K562 (cell line): ENCODE data around the gene SUMF1. TPM values are rescaled to one million over a fixed set of nuclear protein-coding genes. Genes with fewer than 3 reads are reported as not detected.
A peak's percentile ranks its signal among the peaks of the same experiment; 100 is the strongest.

Experiments
- ATAC-seq: fragments of 200-7000 bp; cut with Tn5 transposase; 3 replicates; pipeline ENCODE4 v1.9.1; 2020; ENCODE audit warnings: moderate library complexity
- BruUV-seq: library from RNA; stranded (reverse); fragments of 400-500 nt; replicated peaks from 2 replicates; lab custom pipeline; 2021; lab: Mats Ljungman, UMichigan
- CTCF ChIA-PET: fragments of 300-600 bp; formaldehyde crosslinking; extraction: SDS; loops from one replicate; lab custom pipeline; 2021; ENCODE audit warnings: low intra/inter-chr PET ratio; lab: Yijun Ruan, JAX
- POLR2A ChIA-PET: fragments of 300-600, 350-650 bp; sonication (Branson Sonifier 250); formaldehyde crosslinking; extraction: SDS; loops from one replicate; lab custom pipeline; 2021; ENCODE audit warnings: antibody characterized with exemption, inconsistent platforms; lab: Yijun Ruan, JAX
- DNase-seq, 4 experiments: peaks; one replicate each; pipeline versions ENCODE4 v3.0.0 to v3.0.0-alpha.2; 2011 to 2018; ENCODE audit warnings: low spot score in 3 of 4, mixed read lengths in 3 of 4; ENCODE audit errors: extremely low read depth in 1 of 4
- FAIRE-seq: peaks from 2 replicates; lab custom pipeline; 2011; peaks lifted over from hg19 to GRCh38; lab: Jason Lieb, UNC
- H2AFZ ChIP-seq: 2 replicates; pipeline ENCODE4 v1.6.0; 2011; ENCODE audit warnings: low read depth, low read length, control low read depth, inconsistent platforms
- H3K27ac ChIP-seq: fragments of 200-600 bp; 3 replicates; pipeline ENCODE4 v1.8.0; 2011; ENCODE audit warnings: low read depth, mild to moderate bottlenecking, control low read depth, inconsistent platforms, low read length, moderate library complexity, mixed read lengths; ENCODE audit errors: extremely low read depth
- H3K27me3 ChIP-seq, 2 experiments: fragments of 300-600 bp in 1 of 2; 2 replicates in 1 of 2; 3 replicates in 1 of 2; pipeline versions ENCODE4 v1.6.0 to v1.8.0; 2011; ENCODE audit warnings: inconsistent platforms in 2 of 2, low read length in 2 of 2, mild to moderate bottlenecking in 1 of 2, mixed read lengths in 1 of 2, moderate library complexity in 1 of 2; ENCODE audit not compliant: control insufficient read depth in 2 of 2, insufficient read depth in 2 of 2
- H3K36me3 ChIP-seq: fragments of 300-600 bp; 3 replicates; pipeline ENCODE4 v1.8.0; 2011; ENCODE audit warnings: mild to moderate bottlenecking, low read length, inconsistent platforms; ENCODE audit not compliant: control insufficient read depth, insufficient read depth
- H3K4me1 ChIP-seq, 2 experiments: fragments of 200-600 bp in 1 of 2; replicated peaks in 1 of 2; 2 replicates in 1 of 2; 3 replicates in 1 of 2; pipeline versions ENCODE4 v1.5.1 to v1.8.0; 2011; ENCODE audit warnings: inconsistent platforms in 2 of 2, low read length in 2 of 2, mild to moderate bottlenecking in 1 of 2, mixed read lengths in 1 of 2, moderate library complexity in 1 of 2; ENCODE audit not compliant: control insufficient read depth in 2 of 2, insufficient read depth in 2 of 2
- H3K4me2 ChIP-seq: 2 replicates; pipeline ENCODE4 v1.6.1; 2011; ENCODE audit warnings: low read length, control low read depth, inconsistent platforms, mixed read lengths; ENCODE audit not compliant: insufficient read depth
- H3K4me3 ChIP-seq: fragments of 200-600 bp; sonication (generic), shearing (Covaris generic); 2 replicates; pipeline ENCODE4 v1.5.1; 2016; ENCODE audit warnings: control low read depth, inconsistent platforms
- H3K79me2 ChIP-seq: fragments of 200-600 bp; 3 replicates; pipeline ENCODE4 v1.8.0; 2011; ENCODE audit warnings: low read length, inconsistent platforms; ENCODE audit not compliant: control insufficient read depth, insufficient read depth
- H3K9ac ChIP-seq, 2 experiments: 2 replicates each; pipeline versions ENCODE4 v1.6.0 to v1.6.1; 2011; ENCODE audit warnings: low read depth in 2 of 2, low read length in 2 of 2, control low read depth in 1 of 2, inconsistent platforms in 1 of 2, mild to moderate bottlenecking in 1 of 2, mixed read lengths in 1 of 2; ENCODE audit not compliant: insufficient read depth in 1 of 2
- H3K9me1 ChIP-seq: one replicate; pipeline ENCODE4 v1.6.0; 2011; ENCODE audit warnings: inconsistent platforms, mild to moderate bottlenecking, low read length, moderate library complexity; ENCODE audit not compliant: control insufficient read depth, insufficient read depth
- H3K9me3 ChIP-seq: replicated peaks from 2 replicates; pipeline ENCODE4 v1.5.1; 2011; ENCODE audit warnings: low read depth, low read length, inconsistent platforms; ENCODE audit not compliant: control insufficient read depth, insufficient read depth
- H4K20me1 ChIP-seq: replicated peaks from 2 replicates; pipeline ENCODE4 v1.6.1; 2011; ENCODE audit warnings: low read length, inconsistent platforms, mixed read lengths; ENCODE audit not compliant: control insufficient read depth, insufficient read depth
- ADNP ChIP-seq: fragments of 200-800 bp; sonication (Bioruptor generic); IDR thresholded peaks from 2 replicates; pipeline ENCODE4 v1.6.1; 2016; ENCODE audit warnings: missing genetic modification characterization, missing compliant biosample characterization
- BCOR ChIP-seq: fragments of 450-650 bp; IDR thresholded peaks from 2 replicates; pipeline ENCODE4 v1.6.1; 2016
- FOXJ2 ChIP-seq: fragments of 200-800 bp; sonication (Bioruptor generic); IDR thresholded peaks from 2 replicates; pipeline ENCODE4 v1.6.1; 2016; ENCODE audit warnings: missing genetic modification characterization, missing compliant biosample characterization
- GABPB2 ChIP-seq: fragments of 250-450 bp; sonication (Bioruptor Pico); conservative IDR thresholded peaks from 2 replicates; pipeline ENCODE4 v1.5.1; 2021; ENCODE audit warnings: mild to moderate bottlenecking
- HDAC3 ChIP-seq: fragments of 450-650 bp; IDR thresholded peaks from 2 replicates; pipeline ENCODE4 v1.6.1; 2018; ENCODE audit warnings: borderline replicate concordance, mild to moderate bottlenecking, moderate library complexity; ENCODE audit not compliant: partially characterized antibody
- HLTF ChIP-seq: fragments of 450-650 bp; IDR thresholded peaks from 2 replicates; pipeline ENCODE4 v1.6.1; 2016
- ILF3 ChIP-seq: fragments of 450-650 bp; IDR thresholded peaks from 2 replicates; pipeline ENCODE4 v1.6.1; 2018; ENCODE audit warnings: antibody characterized with exemption, mild to moderate bottlenecking, moderate library complexity, borderline replicate concordance
- KDM1A ChIP-seq, 2 experiments: fragments of 450-650 bp; IDR thresholded peaks; 2 replicates each; pipeline ENCODE4 v1.6.1; 2016; ENCODE audit warnings: mild to moderate bottlenecking in 2 of 2
- MBD2 ChIP-seq: sonication (generic); IDR thresholded peaks from 2 replicates; pipeline ENCODE4 v1.6.1; 2016; ENCODE audit warnings: low read depth, borderline replicate concordance
- RBM25 ChIP-seq: fragments of 200-400 bp; formaldehyde crosslinking; IDR thresholded peaks from 2 replicates; pipeline ENCODE4 v1.6.1; 2018; ENCODE audit warnings: low read length, low read depth, moderate library complexity; ENCODE audit not compliant: severe bottlenecking
- RCOR1 ChIP-seq, 2 experiments: IDR thresholded peaks; 2 replicates each; pipeline ENCODE4 v1.6.1; 2012; ENCODE audit warnings: low read depth in 2 of 2, low read length in 2 of 2, borderline replicate concordance in 1 of 2, improper control_type of control experiment in 1 of 2
- TBL1XR1 ChIP-seq, 2 experiments: IDR thresholded peaks; 2 replicates each; pipeline ENCODE4 v1.6.1; 2012; ENCODE audit warnings: improper control_type of control experiment in 2 of 2, low read length in 2 of 2, mild to moderate bottlenecking in 1 of 2
- ZBTB7A ChIP-seq: IDR thresholded peaks from 2 replicates; pipeline ENCODE4 v1.6.1; 2011; ENCODE audit warnings: low read depth, mild to moderate bottlenecking, low read length, moderate library complexity, borderline replicate concordance; ENCODE audit not compliant: control insufficient read depth
- ZNF121 ChIP-seq: sonication (generic); formaldehyde crosslinking; conservative IDR thresholded peaks from 2 replicates; pipeline ENCODE4 v1.8.0; 2022; ENCODE audit warnings: missing genetic modification reagents
- ZNF444 ChIP-seq: fragments of 250-450 bp; sonication (Bioruptor Pico); IDR thresholded peaks from 2 replicates; pipeline ENCODE4 v1.4.0; 2020; ENCODE audit warnings: mild to moderate bottlenecking, moderate library complexity
- WGBS: fragments of 100-300 bp; shearing (Covaris generic); methylation state at CpG from one replicate; pipeline ENCODE4 v1.1.6; 2016; ENCODE audit warnings: low coverage, mixed read lengths; ENCODE audit not compliant: insufficient coverage; ENCODE audit errors: missing lambda C conversion rate; 5-methylcytosine and 5-hydroxymethylcytosine counted together
- in situ Hi-C: fragments of 300-500 bp; cut with MboI; formaldehyde crosslinking; loops from 4 replicates; pipeline ENCODE4 v1.15.0; 2018; ENCODE audit warnings: inconsistent platforms, mixed read lengths
- intact Hi-C: fragments of 100-400 bp; cut with micrococcal nuclease; formaldehyde crosslinking; loops from 2 replicates; pipeline ENCODE4 v1.14.2; 2022
- polyA plus RNA-seq, 8 experiments: library from polyadenylated mRNA; depleted of rRNA in 4 of 8; stranded (reverse) in 5 of 8; unstranded in 3 of 8; fragments of >200 nt; fragmentation: Nextera tagmentation in 2 of 8; fragmentation: Illumina TruSeq in 1 of 8; extraction: Ambion mirVana in 2 of 8; extraction: Trizol in 1 of 8; gene quantifications; 2 replicates each; pipeline versions ENCODE4 v1.2.1 to v1.2.3, GENCODE V29; 2011 to 2014; ENCODE audit warnings: inconsistent platforms in 1 of 8, missing spikeins in 1 of 8
- total RNA-seq, 7 experiments: library from RNA; depleted of rRNA in 6 of 7; stranded (reverse); fragments of >200 nt in 6 of 7; fragmentation: Illumina TruSeq in 2 of 7; extraction: Trizol in 2 of 7; gene quantifications; 2 replicates each; pipeline versions ENCODE4 v1.2.1 to v1.2.3, GENCODE V29; 2011 to 2021; ENCODE audit warnings: low replicate concordance in 1 of 7
- TF ChIP-seq, protein P1 (sequence below): sonication (generic); formaldehyde crosslinking; IDR thresholded peaks from 2 replicates; pipeline ENCODE4 v1.8.0; 2022; ENCODE audit warnings: missing genetic modification reagents, mild to moderate bottlenecking, moderate library complexity, borderline replicate concordance
- TF ChIP-seq, protein P2 (sequence below): fragments of 450-650 bp; IDR thresholded peaks from 2 replicates; pipeline ENCODE4 v1.7.0; 2016; ENCODE audit warnings: borderline replicate concordance

Gene SUMF1
- total and polyA plus RNA-seq, 9 of the 15 experiments (the other 6 are each of a cell fraction or from before 2014, with no cell fraction given) = 1.3 to 7.4 (median 4.2) TPM

DNA sequence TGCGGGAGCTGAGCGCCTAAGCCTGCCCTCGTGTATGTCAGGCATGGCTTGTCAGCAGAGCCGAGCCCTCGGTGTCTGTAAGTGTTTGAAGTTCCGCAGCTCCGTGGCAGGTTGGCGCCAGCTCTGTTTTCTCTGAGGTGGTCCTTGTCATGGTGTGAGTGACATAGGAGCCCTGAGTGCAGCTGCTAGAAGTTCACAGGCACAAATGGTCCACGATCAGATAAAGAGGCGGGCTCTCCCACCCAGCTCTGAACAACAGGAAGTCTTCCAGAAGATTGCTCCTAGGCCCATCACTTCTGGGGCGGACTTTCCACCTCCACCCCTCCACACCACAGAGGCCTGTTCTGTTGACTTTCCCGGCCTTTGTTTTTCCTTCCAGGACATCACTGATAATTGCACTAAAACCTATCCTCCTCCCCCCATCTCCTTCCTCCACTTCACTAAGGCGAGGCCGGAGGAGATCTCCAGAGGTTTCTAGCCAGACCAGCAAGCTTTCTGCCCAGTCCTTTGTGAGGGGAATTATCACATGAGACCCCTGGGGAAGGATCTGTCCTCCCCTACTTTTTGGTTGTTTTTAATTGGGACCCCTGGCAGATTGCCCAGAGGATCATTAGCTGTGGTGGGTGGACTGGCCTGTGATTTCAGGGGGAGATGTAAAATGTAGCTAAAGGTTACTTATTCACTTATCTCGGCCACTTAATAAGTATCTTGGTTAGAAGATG, 46.0 kb upstream of the SUMF1 start (continued):
- TF ChIP-seq TBL1XR1 (IDR thresholded peaks at IDR 0.05; ENCODE audit: low read length in 2 of 2) = 0 out of 4 replicates have a peak, but pooled peaks of 1 of the 2 experiments have one; percentile 9
- no peak for TF ChIP-seq MBD2
- TF ChIP-seq, protein P1, sequence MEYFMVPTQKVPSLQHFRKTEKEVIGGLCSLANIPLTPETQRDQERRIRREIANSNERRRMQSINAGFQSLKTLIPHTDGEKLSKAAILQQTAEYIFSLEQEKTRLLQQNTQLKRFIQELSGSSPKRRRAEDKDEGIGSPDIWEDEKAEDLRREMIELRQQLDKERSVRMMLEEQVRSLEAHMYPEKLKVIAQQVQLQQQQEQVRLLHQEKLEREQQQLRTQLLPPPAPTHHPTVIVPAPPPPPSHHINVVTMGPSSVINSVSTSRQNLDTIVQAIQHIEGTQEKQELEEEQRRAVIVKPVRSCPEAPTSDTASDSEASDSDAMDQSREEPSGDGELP (CRISPR knock-in tag) = 0 out of 2 replicates have a peak, but pooled peaks have one; percentile 11
- TF ChIP-seq FOXJ2 (tag) = 0 out of 2 replicates have a peak, but pooled peaks have one; percentile 20
- no peak for TF ChIP-seq ILF3
- peak; percentile 21; the same call in 1 of the 2 replicates for TF ChIP-seq ZBTB7A

DNA sequence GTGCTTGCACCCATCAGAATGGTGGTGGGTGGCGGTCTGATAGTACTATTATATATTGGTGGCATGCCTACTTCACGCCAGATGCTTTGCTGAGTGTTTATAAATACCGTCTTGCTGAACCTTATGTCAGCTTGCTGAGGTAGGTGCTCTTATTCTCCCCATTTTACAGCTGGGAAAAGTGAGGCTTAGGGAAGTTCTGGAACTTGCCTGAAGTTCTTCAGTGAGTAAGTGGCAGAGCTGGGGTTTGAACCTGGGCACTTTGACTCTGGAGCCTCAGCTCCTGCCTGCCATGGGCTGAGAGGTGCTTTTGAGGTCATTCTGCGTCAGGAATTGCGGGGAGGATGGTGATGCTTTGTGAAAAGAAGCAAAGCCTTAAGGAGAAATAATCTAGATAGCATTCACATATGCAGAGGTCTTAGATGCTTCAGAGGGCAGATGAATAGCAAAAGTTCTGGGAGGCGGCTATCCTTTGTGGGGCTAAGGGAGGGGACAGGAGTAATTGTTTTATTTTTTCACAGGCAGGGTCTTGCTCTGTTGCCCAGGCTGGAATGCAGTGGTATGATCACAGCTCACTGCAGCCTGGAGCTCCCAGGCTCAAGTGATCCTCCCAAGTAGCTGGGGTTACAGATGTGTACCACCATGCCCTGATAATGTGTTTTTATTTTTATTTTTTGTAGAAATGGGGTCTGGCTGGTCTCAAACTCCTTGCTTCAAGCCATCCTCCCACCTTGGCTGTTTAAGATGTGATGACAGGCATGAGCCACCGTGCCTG, 44.6 kb upstream of the SUMF1 start:
- WGBS = 70% methylated on average over 7 of the region's 7 CpGs
- FAIRE-seq = no peak
- POLR2A ChIA-PET = interaction anchor here (1.3 to 10.9 kb wide), 4 partner anchors 9 to 20 kb away, joined by 3 to 220 read pairs (median 24); partner anchors contain the start of gene ITPR1
- TF ChIP-seq ADNP = peak; percentile 57; the same call in 1 of the 2 replicates
- TF ChIP-seq RBM25 = peak; percentile 40
- TF ChIP-seq BCOR = peak; percentile 91
- peak; percentile 56 to 67 for TF ChIP-seq KDM1A (IDR thresholded peaks at IDR 0.05)
- TF ChIP-seq HDAC3 = no peak
- 0 out of 4 replicates have a peak, but pooled peaks of 1 of the 2 experiments have one; percentile 8 for TF ChIP-seq RCOR1 (IDR thresholded peaks at IDR 0.05; ENCODE audit: borderline replicate concordance in 1 of 2, low read depth in 2 of 2, low read length in 2 of 2)
- no peak for TF ChIP-seq ZNF444 (CRISPR knock-in tag)
- TF ChIP-seq HLTF = no peak
- TF ChIP-seq ZNF121 (CRISPR knock-in tag) = peak; percentile 74
- TF ChIP-seq, protein P2, sequence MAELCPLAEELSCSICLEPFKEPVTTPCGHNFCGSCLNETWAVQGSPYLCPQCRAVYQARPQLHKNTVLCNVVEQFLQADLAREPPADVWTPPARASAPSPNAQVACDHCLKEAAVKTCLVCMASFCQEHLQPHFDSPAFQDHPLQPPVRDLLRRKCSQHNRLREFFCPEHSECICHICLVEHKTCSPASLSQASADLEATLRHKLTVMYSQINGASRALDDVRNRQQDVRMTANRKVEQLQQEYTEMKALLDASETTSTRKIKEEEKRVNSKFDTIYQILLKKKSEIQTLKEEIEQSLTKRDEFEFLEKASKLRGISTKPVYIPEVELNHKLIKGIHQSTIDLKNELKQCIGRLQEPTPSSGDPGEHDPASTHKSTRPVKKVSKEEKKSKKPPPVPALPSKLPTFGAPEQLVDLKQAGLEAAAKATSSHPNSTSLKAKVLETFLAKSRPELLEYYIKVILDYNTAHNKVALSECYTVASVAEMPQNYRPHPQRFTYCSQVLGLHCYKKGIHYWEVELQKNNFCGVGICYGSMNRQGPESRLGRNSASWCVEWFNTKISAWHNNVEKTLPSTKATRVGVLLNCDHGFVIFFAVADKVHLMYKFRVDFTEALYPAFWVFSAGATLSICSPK = no peak
- no peak for TF ChIP-seq GABPB2

More for the DNA sequence above, 44.6 kb upstream of the SUMF1 start:
- DNase-seq (no peak), ATAC-seq (no peak)
- no peaks in the 10 kb centered on the region for H3K9me3 ChIP-seq
- no peaks in the 10 kb centered on the region for H4K20me1 ChIP-seq
- BruUV-seq = no TSS peak
- H3K9ac ChIP-seq = no peak overlapping the region
- no peak overlapping the region for H3K27ac ChIP-seq
- no peaks in the 10 kb centered on the region; the same call in 2 of the 3 replicates for H3K79me2 ChIP-seq
- H2AFZ ChIP-seq = no peak overlapping the region
- in situ Hi-C loops = no loop called here
- peaks cover 4% of the 10 kb centered on the region for H3K9me1 ChIP-seq
- CTCF ChIA-PET = interaction anchor here (0.6 kb wide), 1 partner anchor 161 kb away, joined by 3 read pairs; no protein-coding TSS in a partner anchor
- no peaks in the 10 kb centered on the region for H3K27me3 ChIP-seq
- H3K4me1 ChIP-seq = peaks cover 10 to 49% of the 10 kb centered on the region in 2 experiments; a peak in 4 of 5 replicates
- no peak overlapping the region for H3K4me3 ChIP-seq
- intact Hi-C loops = no loop called here
- H3K4me2 ChIP-seq = no peak overlapping the region
- no peaks in the 10 kb centered on the region for H3K36me3 ChIP-seq
